HG03095 (cell line): Measurements from ENCODE around the gene TRPM8.
A peak's percentile ranks its signal among the peaks of the same experiment; 100 is the strongest.

Source experiments
- ATAC-seq: cut with Tn5 transposase; IDR thresholded peaks from one replicate; pipeline ENCODE4 v1.9.1; 2021; ENCODE audit warnings: moderate library complexity; ENCODE audit not compliant: unreplicated experiment

The TRPM8 gene

GRCh38 chr2:233973786-233974185 lies 56.6 kb downstream of the TRPM8 start:
- ATAC-seq = no peak

GRCh38 chr2:233974530-233975071 lies 57.4 kb downstream of the TRPM8 start:
- no peak for ATAC-seq

GRCh38 chr2:233976087-233976486 lies 58.9 kb downstream of the TRPM8 start:
- ATAC-seq = no peak

- no peak for ATAC-seq
Measured at GRCh38 chr2:233976690-233977294, 59.6 kb downstream of the TRPM8 start.

GRCh38 chr2:233977296-233977837 lies 60.2 kb downstream of the TRPM8 start:
- ATAC-seq = no peak

GRCh38 chr2:233979748-233980147 lies 62.6 kb downstream of the TRPM8 start:
- ATAC-seq = no peak

GRCh38 chr2:233980955-233981561 lies 63.9 kb downstream of the TRPM8 start:
- no peak for ATAC-seq

- ATAC-seq = no peak
Measured at GRCh38 chr2:233981574-233982420, 64.6 kb downstream of the TRPM8 start.

- no peak for ATAC-seq
Measured at GRCh38 chr2:233982421-233983121, 65.4 kb downstream of the TRPM8 start.

- no peak for ATAC-seq
Measured at GRCh38 chr2:233983445-233983844, 66.3 kb downstream of the TRPM8 start.

- no peak for ATAC-seq
Measured at GRCh38 chr2:233988581-233988980, 71.4 kb downstream of the TRPM8 start.

- ATAC-seq = no peak
Measured at GRCh38 chr2:233989221-233989858, 72.2 kb downstream of the TRPM8 start.

- peak; percentile 80 for ATAC-seq
Measured at GRCh38 chr2:233990261-233990798, 73.2 kb downstream of the TRPM8 start.

GRCh38 chr2:233991196-233991595 lies 74.0 kb downstream of the TRPM8 start:
- ATAC-seq = no peak

GRCh38 chr2:233992513-233993217 lies 75.5 kb downstream of the TRPM8 start:
- ATAC-seq = no peak

GRCh38 chr2:233993461-233993860 lies 76.3 kb downstream of the TRPM8 start:
- no peak for ATAC-seq

GRCh38 chr2:233994151-233994550 lies 77.0 kb downstream of the TRPM8 start:
- no peak for ATAC-seq

- ATAC-seq = no peak
Measured at GRCh38 chr2:233996000-233996399, 78.8 kb downstream of the TRPM8 start.

GRCh38 chr2:233996461-233996860 lies 79.3 kb downstream of the TRPM8 start:
- no peak for ATAC-seq
